Brain microvascular endothelial cell (primary cell): ENCODE measurements around the gene LDLRAD3.

ENCODE experiments used
- DNase-seq: peaks from one replicate; pipeline ENCODE4 v3.0.0-alpha.2; 2020
- H3K27ac ChIP-seq: fragments of 250-450 bp; sonication (Bioruptor Pico); 2 replicates; pipeline ENCODE4 v1.5.1; 2020; ENCODE audit warnings: mild to moderate bottlenecking, moderate library complexity
- H3K27me3 ChIP-seq: fragments of 250-450 bp; sonication (Bioruptor Pico); replicated peaks from 2 replicates; pipeline ENCODE4 v1.5.1; 2020; ENCODE audit warnings: mild to moderate bottlenecking
- H3K36me3 ChIP-seq: fragments of 250-450 bp; sonication (Bioruptor Pico); replicated peaks from 2 replicates; pipeline ENCODE4 v1.5.1; 2020; ENCODE audit warnings: mild to moderate bottlenecking
- H3K4me3 ChIP-seq: 2 replicates; pipeline ENCODE4 v1.5.1; 2011; ENCODE audit warnings: low read depth, mild to moderate bottlenecking, control low read depth, low read length, moderate library complexity
- CTCF ChIP-seq: IDR thresholded peaks from 2 replicates; pipeline ENCODE4 v1.5.1; 2011; ENCODE audit warnings: low read depth, mild to moderate bottlenecking, moderate library complexity, low read length, control low read depth, inconsistent platforms; ENCODE audit errors: missing control alignments
- in situ Hi-C: cut with HindIII; loops from 2 replicates; pipeline ENCODE4 v1.10.0; 2017; ENCODE audit warnings: low sequenced_read_pairs, low pct_ligation_motif_present

Gene LDLRAD3

GRCh38 chr11:36033082-36033751 is 89.4 kb downstream of the LDLRAD3 start:
- no peak for DNase-seq
- in situ Hi-C loops = no loop called here
- H3K4me3 ChIP-seq = no peak overlapping the region
- H3K27me3 ChIP-seq = no peaks in the 10 kb centered on the region
- H3K27ac ChIP-seq = no peak overlapping the region
- no peaks in the 10 kb centered on the region for H3K36me3 ChIP-seq
- no peak for TF ChIP-seq CTCF

DNA sequence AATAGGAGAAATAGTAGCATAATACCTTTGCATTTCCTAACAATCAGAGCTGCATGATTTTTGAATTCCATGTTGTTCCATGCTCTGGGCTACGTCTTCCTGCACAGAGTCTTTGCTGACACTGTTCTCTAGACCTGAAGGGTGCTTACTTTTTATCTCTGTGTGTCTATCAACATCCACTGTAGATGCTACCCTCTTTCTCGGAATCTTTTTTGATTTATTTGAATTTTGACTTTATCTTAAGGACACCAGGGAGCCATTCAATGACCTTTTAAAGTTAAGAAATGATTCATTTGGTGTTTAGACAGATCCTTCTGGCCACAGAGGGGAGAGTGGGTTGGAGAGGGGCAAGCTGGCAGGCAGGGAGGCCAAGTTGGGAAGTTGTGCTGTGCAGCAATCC is 90.1 kb downstream of the LDLRAD3 start:
- H3K27me3 ChIP-seq = no peaks in the 10 kb centered on the region
- in situ Hi-C loops = no loop called here
- no peak overlapping the region for H3K27ac ChIP-seq
- TF ChIP-seq CTCF = no peak
- DNase-seq = no peak
- no peaks in the 10 kb centered on the region for H3K36me3 ChIP-seq
- H3K4me3 ChIP-seq = no peak overlapping the region

DNA sequence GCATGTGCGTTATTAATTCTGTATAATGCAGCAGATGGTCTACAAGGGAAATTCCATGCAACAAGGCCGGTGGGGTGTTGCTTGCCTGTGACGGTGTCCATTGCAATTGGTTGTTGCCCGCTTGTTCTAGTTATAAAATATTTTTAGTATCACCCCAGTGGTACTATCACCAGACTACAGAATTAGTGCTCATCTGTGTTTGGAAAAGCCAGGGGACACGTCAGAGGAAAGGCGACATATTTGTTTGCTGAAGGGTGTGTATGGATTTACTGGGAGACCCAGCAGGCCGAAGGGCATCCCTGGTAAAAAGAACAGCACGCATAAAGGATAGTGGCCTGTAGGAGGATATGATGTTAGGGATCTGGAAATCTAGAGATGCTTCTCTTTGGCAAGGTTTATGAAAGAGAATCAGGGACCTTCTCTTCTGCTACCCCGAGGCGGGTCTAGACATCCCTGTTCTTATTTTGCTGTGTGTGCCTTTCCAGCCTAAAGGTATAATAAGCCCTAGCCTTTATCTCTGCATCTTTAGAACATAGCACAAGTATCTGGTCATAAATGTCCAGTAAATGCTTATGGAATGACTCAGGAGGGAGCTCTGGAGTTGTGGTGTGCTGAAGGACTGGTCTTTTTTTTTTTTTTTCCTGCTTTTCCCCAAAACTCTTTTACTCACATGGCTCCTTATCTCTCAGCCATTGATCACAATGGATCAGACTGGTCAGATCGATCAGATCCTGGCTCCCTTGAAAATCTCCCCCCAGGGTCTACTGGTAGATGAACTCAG is 90.9 kb downstream of the LDLRAD3 start:
- no peaks in the 10 kb centered on the region for H3K27me3 ChIP-seq
- DNase-seq = peak; percentile 64
- no peaks in the 10 kb centered on the region for H3K36me3 ChIP-seq
- in situ Hi-C loops = no loop called here
- TF ChIP-seq CTCF = no peak
- no peak overlapping the region for H3K27ac ChIP-seq
- no peak overlapping the region for H3K4me3 ChIP-seq

DNA sequence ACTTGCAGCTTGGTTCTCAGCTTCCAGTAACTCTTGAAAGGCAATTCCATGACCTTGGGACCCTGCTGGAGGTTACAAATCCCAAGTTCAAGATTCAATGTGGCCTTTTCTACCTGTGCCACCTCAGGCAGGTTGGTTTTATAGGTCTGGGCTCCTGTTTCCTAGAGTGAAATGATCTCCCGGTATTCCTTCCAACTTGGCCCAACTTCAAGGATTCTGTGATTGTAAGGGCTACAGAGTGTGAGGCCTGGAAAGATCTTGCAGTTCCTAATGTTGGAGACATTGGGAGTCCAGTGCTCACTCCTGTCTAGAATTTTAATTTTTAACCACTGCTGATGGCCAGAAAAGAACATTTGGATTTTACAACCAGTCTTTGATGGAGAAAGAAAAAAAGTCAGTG is 91.6 kb downstream of the LDLRAD3 start:
- Histone ChIP-seq H3K4me3 (no peak overlapping the region), H3K27me3 (no peaks in the 10 kb centered on the region), H3K27ac (no peak overlapping the region), H3K36me3 (no peaks in the 10 kb centered on the region)
- in situ Hi-C loops = no loop called here
- no peak for TF ChIP-seq CTCF
- DNase-seq = no peak

GRCh38 chr11:36035999-36036398 is 92.1 kb downstream of the LDLRAD3 start:
- no peak for TF ChIP-seq CTCF
- no peak overlapping the region for H3K27ac ChIP-seq
- no peaks in the 10 kb centered on the region for H3K27me3 ChIP-seq
- no peaks in the 10 kb centered on the region for H3K36me3 ChIP-seq
- no peak overlapping the region for H3K4me3 ChIP-seq
- in situ Hi-C loops = no loop called here
- DNase-seq = no peak
